Heart left ventricle (tissue), 16 donors: Measurements from ENCODE around the gene ANKH. TPM values are rescaled to one million over a fixed set of nuclear protein-coding genes. Genes with fewer than 3 reads are reported as not detected.
A peak's percentile ranks its signal among the peaks of the same experiment; 100 is the strongest.

Experiments used
- ATAC-seq, 4 donors: fragments of 200-7000 bp; cut with Tn5 transposase; one replicate each; pipeline ENCODE4 v1.9.1; 2020 to 2022; ENCODE audit warnings: moderate library complexity in 4 of 4, mild to moderate bottlenecking in 3 of 4, moderate number of reproducible peaks in 1 of 4
- DNase-seq, 5 donors: peaks; one replicate each; pipeline ENCODE4 v3.0.0-alpha.2; 2020
- H3K27ac ChIP-seq, 12 donors: fragments of 200-600 bp; sonication (generic) in 4 of 12; one replicate each; pipeline versions ENCODE4 v1.5.0 to v1.8.0; 2016 to 2022; ENCODE audit warnings: mild to moderate bottlenecking in 2 of 12
- H3K27me3 ChIP-seq, 9 donors: fragments of 200-600 bp; sonication (generic) in 2 of 9; one replicate each; pipeline versions ENCODE4 v1.5.1 to v1.8.0; 2016 to 2022; ENCODE audit warnings: mild to moderate bottlenecking in 3 of 9
- H3K36me3 ChIP-seq, 9 donors: fragments of 200-600 bp; sonication (generic) in 2 of 9; one replicate each; pipeline versions ENCODE4 v1.5.0 to v1.8.0; 2018 to 2022; ENCODE audit warnings: mild to moderate bottlenecking in 2 of 9
- H3K4me1 ChIP-seq, 12 donors: fragments of 200-600 bp; sonication (generic) in 4 of 12; one replicate each; pipeline versions ENCODE4 v1.5.0 to v1.8.0; 2016 to 2022; ENCODE audit warnings: mild to moderate bottlenecking in 3 of 12
- H3K4me3 ChIP-seq, 12 donors: fragments of 200-600 bp; sonication (generic) in 4 of 12; one replicate each; pipeline versions ENCODE4 v1.5.0 to v1.8.0; 2017 to 2022; ENCODE audit warnings: mild to moderate bottlenecking in 9 of 12, moderate library complexity in 4 of 12
- H3K9me3 ChIP-seq, 12 donors: fragments of 200-600 bp; sonication (generic) in 4 of 12; one replicate each; pipeline versions ENCODE4 v1.5.0 to v1.8.0; 2016 to 2022; ENCODE audit warnings: mild to moderate bottlenecking in 1 of 12
- CTCF ChIP-seq, 12 donors: fragments of 200-600 bp; sonication (generic) in 4 of 12; IDR thresholded peaks; one replicate each; pipeline versions ENCODE4 v1.5.0 to v1.8.0; 2018 to 2022; ENCODE audit warnings: antibody characterized with exemption in 12 of 12, mild to moderate bottlenecking in 5 of 12
- POLR2A ChIP-seq, 2 donors: fragments of 450-650 bp; IDR thresholded peaks; one replicate each; pipeline ENCODE4 v1.6.1; 2017; ENCODE audit warnings: antibody characterized with exemption in 2 of 2, mild to moderate bottlenecking in 2 of 2, moderate library complexity in 2 of 2
- whole genome bisulfite sequencing, 4 donors: extraction: QIAGEN DNeasy Blood & Tissue Kit in 2 of 4; methylation state at CpG; one replicate each; pipeline versions ENCODE4 v1.1.5 to v1.1.7; 2013 to 2018; 5-methylcytosine and 5-hydroxymethylcytosine counted together
- intact Hi-C, 10 donors: fragments of 100-400 bp; cut with DNase I; formaldehyde crosslinking; loops; one replicate each; pipeline versions ENCODE4 v1.11.1 to v1.14.2; 2022
- polyA plus RNA-seq, 2 donors: library from polyadenylated mRNA; stranded (reverse); fragments of 200-250 nt; gene quantifications; one replicate each; pipeline ENCODE4 v1.2.3, GENCODE V29; 2013
- total RNA-seq, 9 donors: library from RNA; depleted of rRNA in 2 of 9; stranded (reverse); fragments of >200 nt in 2 of 9; fragmentation: NEBNext Ultra II Directional in 3 of 9; extraction: Animal tissue kit (Norgen Biotek cat#: 25700) in 3 of 9; gene quantifications; one replicate each; pipeline versions ENCODE4 v1.1.0 to v1.2.4, GENCODE V29; 2016 to 2023
- donor health status: ischemic (EF 13 %, LVEDD 7.1; RV severe dilation, severe dysfunction).
- donor health status: healthy with polysubstance abuse.
- donor health status: DM: no; HTN: yes; CAD: no.
- donor health status: DM: no; HTN: no; CAD: no.
- donor health status: ischemic (EF 25% LVEDD 6.9; RV normal size, moderate dysfunction).
- donor health status: ischemic (EF 25% LVEDD 5.7; RV mildly dilated, moderate dysfunction).
- donor health status: healthy.
- donor health status: DM: yes; HTN: yes; CAD: no.
- donor health status: ischemic (EF 35%, LVEDD 5.7; RV mildly dilated, moderate dysfunction).
- donor health status: nonischemic (EF 11% LVEDD 7.7; RV severe dilation, severe dysfunction).
- donor health status: DM: yes; HTN: yes; CAD: no.
- donor health status: PGD.
- donor health status: ischemic (EF 29% LVEDD 5.4; RV normal size, mild dysfunction).
- donor health status: nonischemic (EF 23%, LVEDD 6.1; RV moderate dilation, normal function).

The ANKH gene
- total and polyA plus RNA-seq, 11 donors = 54.1 to 260 (median 168) TPM

GRCh38 chr5:14870337-14871213 lies 1.0 kb downstream of the ANKH start:
- WGBS, 4 donors = 4 to 9% (median 6%) methylated on average over 21 of the region's 21 CpGs

DNA sequence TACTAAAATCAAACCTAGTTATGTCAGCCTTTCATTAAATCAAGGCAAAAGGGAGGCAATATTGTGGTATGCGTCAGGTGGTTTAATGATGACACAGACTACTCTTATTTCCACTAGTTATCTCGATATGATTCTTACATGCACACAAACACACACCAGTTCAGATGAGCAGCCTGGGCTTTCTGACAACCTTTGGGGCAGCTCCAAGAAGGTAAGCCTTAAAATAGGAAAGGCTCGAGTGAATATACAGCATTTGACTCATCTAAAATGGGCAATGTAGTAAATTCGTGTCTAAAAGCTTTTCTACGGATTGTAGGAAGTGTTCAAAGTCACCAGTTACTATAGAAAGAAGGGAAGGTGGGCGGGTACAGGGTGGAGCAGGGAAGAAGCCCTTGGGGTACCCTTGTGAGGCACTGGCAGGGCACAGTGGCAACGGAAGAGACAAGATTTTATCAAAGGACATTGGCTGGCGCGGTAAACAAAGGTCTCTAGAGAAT lies 1.9 kb downstream of the ANKH start:
- H3K4me3 ChIP-seq = peak overlapping the region in 11 of 12 donors; percentile 75 to 97 (median 88)
- TF ChIP-seq POLR2A (IDR thresholded peaks at IDR 0.05) = no peak
- TF ChIP-seq CTCF (IDR thresholded peaks at IDR 0.05) = no peak
- intact Hi-C loops = loop anchor here (2.0 to 10.0 kb wide), 18 partner anchors 37 to 182 kb away; no protein-coding TSS in a partner anchor
- peak in 2 of 4 donors; percentile 38 to 49 for ATAC-seq
- H3K36me3 ChIP-seq = no peaks in the 10 kb centered on the region
- DNase-seq = peak in 2 of 5 donors; percentile 30 to 44
- WGBS, 4 donors = 14 to 33% (median 24%) methylated on average over 9 of the region's 9 CpGs
- peaks cover 0 to 44% (median 20%) of the 10 kb centered on the region in 12 donors for H3K4me1 ChIP-seq
- H3K27ac ChIP-seq = peak overlapping the region in 11 of 12 donors; percentile 83 to 99 (median 92)
- peaks cover 0 to 3% (median 0%) of the 10 kb centered on the region in 9 donors for H3K27me3 ChIP-seq
- no peaks in the 10 kb centered on the region for H3K9me3 ChIP-seq

More at GRCh38 chr5:14870337-14871213, 1.0 kb downstream of the ANKH start:
- peak overlapping the region; percentile 83 to 99 (median 92) for H3K27ac ChIP-seq
- peak in 3 of 4 donors; percentile 2 to 56 (median 16) for ATAC-seq
- intact Hi-C loops = loop anchor here (1.0 to 10.0 kb wide), 19 partner anchors 42 to 183 kb away; no protein-coding TSS in a partner anchor
- H3K4me3 ChIP-seq = peak overlapping the region; percentile 73 to 97 (median 86)
- H3K36me3 ChIP-seq = no peaks in the 10 kb centered on the region
- peak; percentile 38 to 63 (median 42) for DNase-seq
- peaks cover 0 to 4% (median 0%) of the 10 kb centered on the region in 9 donors for H3K27me3 ChIP-seq
- TF ChIP-seq CTCF (IDR thresholded peaks at IDR 0.05) = peak in 2 of 12 donors; percentile 13 to 21
- no peak for TF ChIP-seq POLR2A (IDR thresholded peaks at IDR 0.05)
- peaks cover 0 to 37% (median 19%) of the 10 kb centered on the region in 12 donors for H3K4me1 ChIP-seq
- H3K9me3 ChIP-seq = no peaks in the 10 kb centered on the region

- H3K27me3 ChIP-seq = no peaks in the 10 kb centered on the region
- peak overlapping the region in 10 of 12 donors; percentile 75 to 97 (median 89) for H3K4me3 ChIP-seq
- H3K4me1 ChIP-seq = peaks cover 0 to 49% (median 24%) of the 10 kb centered on the region in 12 donors
- no peak for DNase-seq
- 54 to 62% (median 60%) methylated on average over 2 of the region's 2 CpGs for WGBS, 4 donors
- no peaks in the 10 kb centered on the region for H3K9me3 ChIP-seq
- intact Hi-C loops = loop anchor here in 2 of 10 donors (5.0 kb wide), 2 partner anchors 37 to 142 kb away; no protein-coding TSS in a partner anchor
- peak overlapping the region in 11 of 12 donors; percentile 83 to 99 (median 92) for H3K27ac ChIP-seq
- no peaks in the 10 kb centered on the region for H3K36me3 ChIP-seq
- no peak for ATAC-seq
- TF ChIP-seq CTCF (IDR thresholded peaks at IDR 0.05) = no peak
- no peak for TF ChIP-seq POLR2A (IDR thresholded peaks at IDR 0.05)
These were observed 2.3 kb downstream of the ANKH start for GRCh38 chr5:14869233-14869632.

DNA sequence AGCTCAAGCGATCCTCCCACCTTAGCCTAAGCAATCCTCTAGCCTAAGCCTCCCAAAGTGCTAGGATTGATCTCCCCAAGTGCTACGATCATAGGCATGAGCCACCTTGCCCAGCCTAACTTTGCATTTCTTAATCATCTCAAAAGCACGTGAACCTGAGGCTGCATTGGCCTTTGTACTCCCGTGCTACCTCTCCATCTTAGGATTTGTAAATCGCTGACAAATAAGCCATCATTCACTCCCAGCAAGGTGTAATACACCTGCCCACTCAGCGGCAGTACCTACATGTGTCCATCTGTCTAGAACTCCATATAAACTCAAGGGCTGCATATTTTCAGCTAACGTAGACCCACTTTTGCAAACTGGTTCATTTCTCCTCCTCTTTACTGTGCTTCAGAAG lies 2.8 kb downstream of the ANKH start:
- peak overlapping the region in 9 of 12 donors; percentile 6 to 99 (median 92) for H3K27ac ChIP-seq
- 66 to 82% (median 77%) methylated on average over 7 of the region's 7 CpGs for WGBS, 4 donors
- H3K4me1 ChIP-seq = peaks cover 0 to 52% (median 26%) of the 10 kb centered on the region in 12 donors
- H3K27me3 ChIP-seq = no peaks in the 10 kb centered on the region
- ATAC-seq (no peak), DNase-seq (no peak)
- TF ChIP-seq POLR2A (IDR thresholded peaks at IDR 0.05) = no peak
- no peak for TF ChIP-seq CTCF (IDR thresholded peaks at IDR 0.05)
- peak overlapping the region in 1 of 12 donors; percentile 90 for H3K4me3 ChIP-seq
- intact Hi-C loops = loop anchor here in 2 of 10 donors (5.0 kb wide), 2 partner anchors 36 to 141 kb away; no protein-coding TSS in a partner anchor
- no peaks in the 10 kb centered on the region for H3K36me3 ChIP-seq
- no peaks in the 10 kb centered on the region for H3K9me3 ChIP-seq
